Renal cortex interstitium (tissue), 11 donors: ENCODE data around the gene LYSMD3. TPM values are rescaled to one million over a fixed set of nuclear protein-coding genes. Genes with fewer than 3 reads are reported as not detected.
A peak's percentile ranks its signal among the peaks of the same experiment; 100 is the strongest.

ENCODE experiments used
- DNase-seq, 11 donors: peaks; one replicate each; pipeline ENCODE4 v3.0.0-alpha.2; 2013; ENCODE audit warnings: low read depth in 9 of 11, low spot score in 4 of 11; ENCODE audit errors: extremely low read depth in 1 of 11
- polyA plus RNA-seq, 3 donors: library from polyadenylated mRNA; unstranded; fragments of 120-200 nt; gene quantifications; one replicate each; pipeline ENCODE4 v1.2.1, GENCODE V29; 2013; ENCODE audit not compliant: insufficient read length in 3 of 3

Gene LYSMD3
- polyA plus RNA-seq, 3 donors, result 25.7 to 31.9 (median 30.8) TPM

DNA sequence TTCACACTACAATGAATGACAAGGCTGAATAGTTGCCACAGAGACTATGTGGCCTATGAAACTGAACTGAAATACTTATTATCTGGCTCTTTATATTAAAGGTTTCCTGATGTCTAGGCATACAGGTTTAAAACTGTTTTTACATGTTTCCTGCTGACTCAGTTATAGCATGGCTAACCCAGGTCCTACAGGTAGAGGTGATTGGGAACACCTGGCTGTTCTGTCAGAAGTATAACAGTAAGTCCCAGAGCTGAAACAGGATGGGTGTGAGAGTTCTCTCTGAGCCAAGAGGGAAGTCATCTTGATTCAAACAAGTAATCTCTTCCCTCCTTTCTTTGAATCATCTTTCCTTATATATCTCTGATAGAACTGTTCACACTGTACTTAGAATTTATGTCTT, 24.3 kb upstream of the LYSMD3 start:
- no peak for DNase-seq

DNA sequence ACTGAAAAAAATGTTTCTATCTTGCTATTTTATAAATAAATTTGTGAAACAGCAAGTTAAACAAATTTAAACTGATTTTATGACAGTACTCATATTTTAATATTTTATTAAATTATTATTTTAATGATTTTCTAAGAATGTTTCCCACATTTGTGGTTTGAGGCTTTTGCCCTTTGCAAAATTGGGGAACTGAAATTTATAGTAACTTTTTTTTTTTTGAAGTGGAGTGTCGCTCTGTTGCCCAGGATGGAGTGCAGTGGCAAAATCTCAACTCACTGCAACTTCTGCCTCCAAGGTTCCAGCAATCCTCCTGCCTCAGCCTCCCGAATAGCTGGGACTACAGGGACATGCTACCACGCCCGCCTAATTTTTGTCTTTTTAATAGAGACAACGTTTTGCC, 22.0 kb upstream of the LYSMD3 start:
- no peak for DNase-seq

DNA sequence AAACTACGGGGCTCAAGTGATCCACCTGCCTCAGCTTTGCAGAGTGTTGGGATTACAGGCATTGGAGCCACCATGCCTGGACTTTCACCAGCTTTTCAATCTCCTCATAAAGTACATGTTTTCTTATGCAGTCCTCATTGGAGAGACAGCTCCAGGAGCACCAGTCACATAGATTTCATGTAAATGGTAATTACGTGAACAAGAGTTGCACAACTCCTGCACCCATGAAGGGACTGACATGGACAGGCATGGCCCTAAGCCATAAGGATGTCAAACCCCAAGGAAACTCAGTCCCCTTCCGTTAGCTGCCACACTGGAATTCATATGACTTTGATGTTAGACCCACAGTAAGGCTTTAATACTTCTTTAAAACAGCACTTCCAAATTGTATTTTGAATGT, 21.6 kb upstream of the LYSMD3 start:
- DNase-seq, result no peak

DNA sequence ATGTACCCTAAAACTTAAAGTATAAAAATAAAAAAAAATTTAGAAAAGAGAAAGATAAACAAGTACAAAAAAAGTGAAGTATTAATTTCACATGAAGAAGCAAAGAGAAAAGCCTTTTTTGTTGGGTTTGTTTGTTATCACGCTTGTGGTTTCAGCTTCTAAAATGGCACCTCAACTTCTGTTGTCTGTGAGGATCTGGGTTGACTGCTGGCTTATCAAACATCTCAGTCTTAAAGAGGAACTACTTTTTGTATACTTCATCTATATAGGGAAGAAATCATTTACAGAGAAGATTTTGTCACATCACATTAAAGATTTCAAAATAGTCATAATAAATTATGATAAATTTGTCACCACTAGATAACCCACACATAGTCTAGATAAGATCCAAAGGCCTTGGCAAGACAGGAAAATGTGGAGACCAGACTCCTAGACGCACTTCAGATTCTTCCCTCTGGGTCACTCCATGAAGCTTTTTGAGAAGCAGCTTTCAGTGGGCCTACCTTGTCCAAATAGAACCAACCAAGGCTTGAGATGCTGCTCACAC, 20.4 kb upstream of the LYSMD3 start:
- DNase-seq, result no peak

DNA sequence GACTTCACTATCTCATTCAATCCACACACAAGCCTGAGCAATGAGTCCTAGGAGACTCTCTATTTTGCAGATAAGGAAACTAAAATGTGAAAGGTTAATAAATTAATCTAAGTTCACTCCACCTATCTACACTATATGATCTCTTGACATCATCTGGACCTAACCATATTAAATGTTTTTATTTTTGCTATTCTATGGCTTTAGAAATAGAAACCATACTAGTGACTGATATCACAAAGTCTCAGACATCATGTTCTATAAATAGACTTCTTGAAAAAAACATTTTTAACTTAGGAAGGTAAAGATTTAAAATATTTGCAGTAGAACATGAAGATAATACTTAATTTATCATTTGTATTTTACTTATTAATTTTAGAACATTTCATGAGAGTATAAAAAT, 19.8 kb upstream of the LYSMD3 start:
- DNase-seq, result no peak

DNA sequence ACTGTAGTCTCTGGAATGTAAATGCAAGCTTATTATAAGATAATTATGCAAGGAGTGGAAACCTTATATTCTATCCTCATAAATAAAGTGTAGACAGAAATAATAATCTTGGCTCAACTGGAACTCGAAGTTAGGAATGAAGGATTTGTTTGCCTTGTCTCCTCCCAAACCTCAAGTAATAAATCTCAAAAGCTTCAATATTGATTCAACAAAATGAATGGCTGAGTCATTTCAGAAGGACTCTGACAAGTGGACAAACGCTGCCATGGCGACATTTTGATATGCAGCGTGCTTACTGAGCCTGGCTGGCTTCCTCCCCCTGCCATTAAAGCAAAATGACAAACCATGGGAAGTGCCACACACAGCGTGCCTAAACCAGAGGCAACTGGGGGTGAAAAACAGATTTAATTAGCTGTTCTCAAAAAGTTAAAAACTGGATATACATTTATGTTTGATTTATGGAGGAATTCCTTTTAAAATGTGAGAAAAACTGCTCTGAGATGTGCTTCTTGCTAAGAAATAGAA, 18.7 kb upstream of the LYSMD3 start:
- DNase-seq, result peak in 1 of 11 donors; percentile 43

DNA sequence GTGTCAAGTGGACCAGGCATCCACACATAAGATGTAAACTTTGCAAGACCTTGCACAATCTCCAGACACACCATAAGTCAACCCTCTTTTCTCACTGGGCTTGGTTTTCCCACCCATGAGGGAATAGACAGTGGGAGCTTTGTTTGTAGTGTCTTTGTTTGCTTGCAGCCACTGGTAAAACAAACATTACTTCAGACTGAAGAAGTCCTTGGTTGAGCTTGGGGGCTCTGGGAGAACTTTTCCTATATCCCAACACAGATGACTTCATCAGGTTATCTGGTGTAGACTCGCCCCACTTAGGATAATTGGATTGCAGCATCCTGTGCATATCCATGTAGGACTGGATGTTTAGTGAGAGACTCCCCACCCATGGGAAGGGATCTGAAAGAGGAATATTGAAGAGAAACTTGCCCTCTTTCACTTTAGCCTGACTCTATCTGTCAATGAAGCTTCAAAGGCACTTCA, 17.7 kb upstream of the LYSMD3 start:
- DNase-seq, result no peak

DNA sequence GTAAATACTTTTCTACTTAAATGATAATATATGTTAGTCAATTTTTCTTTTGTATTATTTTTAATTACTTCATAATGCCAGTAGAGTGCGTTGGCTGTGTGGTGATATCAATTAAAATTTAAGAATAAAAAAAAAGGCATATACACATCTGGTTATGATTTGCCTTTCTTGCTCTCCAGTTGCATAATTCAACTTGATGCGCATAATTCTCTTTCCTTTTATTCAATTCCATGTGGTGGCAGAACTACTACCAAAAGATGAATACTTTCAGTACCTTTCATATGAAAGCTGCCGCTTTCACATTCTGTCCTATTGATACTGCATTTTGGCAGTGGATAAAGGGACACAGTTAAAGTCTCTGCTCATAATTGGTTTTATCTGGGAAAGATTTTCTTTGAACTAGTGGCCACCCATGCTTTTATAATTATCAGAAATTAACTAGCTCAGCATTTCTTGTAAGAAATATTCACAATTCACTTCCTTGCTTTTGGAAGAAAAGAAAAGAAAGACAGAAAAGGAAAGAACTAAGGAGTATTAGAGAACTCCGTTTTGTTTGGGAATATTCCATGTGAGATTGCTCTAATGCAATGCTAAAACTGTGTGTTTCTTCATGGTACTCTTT, 16.9 kb upstream of the LYSMD3 start:
- DNase-seq, result no peak

DNA sequence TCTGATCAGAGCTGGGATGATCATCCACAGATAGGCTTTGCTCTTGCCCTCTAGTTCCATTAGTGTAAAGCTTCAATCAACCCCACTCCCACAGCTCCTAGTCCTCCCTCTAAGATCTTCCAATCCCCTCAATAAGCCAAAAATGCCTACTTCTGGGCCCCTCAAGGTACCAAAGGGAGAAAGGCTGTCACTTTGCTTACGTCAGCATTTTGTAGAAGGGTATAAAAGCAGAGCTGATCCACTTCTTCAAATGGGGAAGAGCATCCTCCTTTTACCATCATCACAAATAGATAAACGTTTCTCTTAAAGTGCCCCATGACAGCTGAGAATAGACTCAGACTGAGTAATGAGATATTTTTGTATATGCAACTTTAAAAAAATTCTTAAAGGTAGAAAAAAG, 16.1 kb upstream of the LYSMD3 start:
- no peak for DNase-seq

DNA sequence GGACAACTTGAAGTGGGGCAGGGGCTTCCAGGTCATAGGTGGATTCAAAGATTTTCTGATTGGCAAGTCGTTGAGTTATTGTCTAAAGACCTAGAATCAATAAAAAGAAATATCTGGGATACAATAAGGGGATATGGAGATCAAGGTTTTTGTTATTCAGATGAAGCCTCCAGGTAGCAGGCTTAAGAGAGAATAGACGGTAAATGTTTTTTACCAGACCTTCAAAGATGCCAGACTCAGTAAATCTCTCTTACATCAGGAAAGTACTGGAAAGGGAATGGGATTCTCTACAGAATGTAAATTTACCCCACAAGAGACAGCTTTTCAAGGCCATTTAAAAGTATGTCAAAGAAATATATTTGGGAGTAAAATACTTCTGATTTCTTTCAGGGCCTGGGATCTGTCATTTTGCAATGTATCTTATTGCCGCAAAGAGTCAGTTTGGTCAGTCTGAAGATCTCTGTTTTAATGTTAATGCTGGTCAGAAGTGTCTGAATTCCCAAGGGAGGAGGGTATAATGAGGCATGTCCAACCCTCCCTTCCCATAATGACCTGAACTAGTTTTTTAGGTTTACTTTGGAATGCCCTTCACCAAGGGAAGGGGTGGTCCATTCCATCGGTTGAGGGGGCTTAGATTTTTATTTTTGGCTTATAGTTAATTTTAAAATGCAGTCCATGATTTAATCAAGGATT, 13.6 kb upstream of the LYSMD3 start:
- DNase-seq, result no peak

DNA sequence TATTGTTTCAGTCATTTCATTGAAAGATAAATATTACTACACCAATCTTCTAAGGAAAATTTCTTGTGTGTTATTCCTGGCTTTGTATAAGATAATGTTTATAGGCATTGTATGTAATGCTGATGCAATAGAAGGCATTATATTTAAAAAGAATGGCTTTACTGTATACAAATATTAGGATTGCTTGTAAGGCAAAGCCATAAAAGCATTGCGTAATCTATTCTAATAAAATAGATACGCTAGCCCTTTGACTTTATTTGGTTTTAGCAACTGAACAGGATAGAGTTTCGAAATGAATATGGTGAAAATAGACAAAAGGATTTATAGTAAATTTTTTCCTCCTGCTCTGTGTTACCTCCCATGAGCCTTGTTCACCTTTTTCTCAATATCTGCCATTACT, 5.5 kb upstream of the LYSMD3 start:
- DNase-seq, result no peak

DNA sequence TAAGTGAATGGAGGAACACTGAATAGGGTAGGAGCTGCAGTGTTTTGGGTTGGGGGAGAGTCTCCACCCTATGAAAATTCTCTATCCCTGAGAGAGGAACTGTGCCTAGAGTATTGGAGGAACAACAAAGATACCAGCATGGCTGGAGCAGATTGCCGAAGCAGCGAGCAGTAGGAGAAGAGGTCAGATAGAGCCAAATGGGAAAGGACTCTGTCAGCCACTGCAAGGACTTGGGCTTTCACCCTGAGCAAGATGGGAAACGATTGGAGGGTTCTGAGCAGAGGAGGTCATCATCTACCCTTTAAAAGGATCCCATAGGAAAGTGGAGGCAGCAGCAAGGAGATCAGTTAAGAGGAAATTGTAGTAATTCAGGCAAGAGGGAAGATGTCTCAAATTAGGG, 4.4 kb upstream of the LYSMD3 start:
- no peak for DNase-seq

DNA sequence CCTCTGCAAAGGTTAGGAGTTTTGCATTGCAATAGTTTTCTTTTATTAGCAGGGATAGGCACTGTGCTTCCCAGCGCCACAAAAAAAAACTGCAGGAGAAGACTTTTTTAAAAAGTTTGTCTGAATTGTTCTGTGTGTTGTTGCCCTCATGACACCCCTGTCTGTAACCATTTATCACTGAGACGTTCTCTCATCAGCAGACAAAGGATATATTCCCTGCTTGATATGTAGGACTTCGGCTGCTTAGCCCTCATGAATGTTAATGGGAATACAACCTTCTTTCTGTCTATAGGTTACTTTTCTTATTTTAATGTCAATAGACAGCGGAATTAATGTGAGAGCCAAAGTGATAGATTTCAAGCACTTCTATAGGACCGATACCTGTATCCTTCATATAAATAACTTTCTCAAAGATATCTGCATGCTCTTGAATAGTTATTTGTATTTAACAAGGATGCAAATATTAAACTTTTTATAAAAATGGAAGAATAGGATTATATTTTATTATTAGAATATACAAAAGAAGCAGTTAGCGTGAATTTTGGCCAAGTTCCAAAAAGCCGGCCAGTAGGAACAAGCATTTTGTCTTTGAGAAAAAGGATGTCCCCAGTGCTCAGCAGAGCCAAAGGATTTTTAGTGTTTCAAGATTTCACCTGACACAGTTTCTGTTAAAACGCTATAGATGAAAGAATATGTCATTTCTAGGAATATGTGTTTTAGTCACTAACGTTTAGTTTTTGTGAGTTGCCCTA, 1.5 kb upstream of the LYSMD3 start:
- no peak for DNase-seq

DNA sequence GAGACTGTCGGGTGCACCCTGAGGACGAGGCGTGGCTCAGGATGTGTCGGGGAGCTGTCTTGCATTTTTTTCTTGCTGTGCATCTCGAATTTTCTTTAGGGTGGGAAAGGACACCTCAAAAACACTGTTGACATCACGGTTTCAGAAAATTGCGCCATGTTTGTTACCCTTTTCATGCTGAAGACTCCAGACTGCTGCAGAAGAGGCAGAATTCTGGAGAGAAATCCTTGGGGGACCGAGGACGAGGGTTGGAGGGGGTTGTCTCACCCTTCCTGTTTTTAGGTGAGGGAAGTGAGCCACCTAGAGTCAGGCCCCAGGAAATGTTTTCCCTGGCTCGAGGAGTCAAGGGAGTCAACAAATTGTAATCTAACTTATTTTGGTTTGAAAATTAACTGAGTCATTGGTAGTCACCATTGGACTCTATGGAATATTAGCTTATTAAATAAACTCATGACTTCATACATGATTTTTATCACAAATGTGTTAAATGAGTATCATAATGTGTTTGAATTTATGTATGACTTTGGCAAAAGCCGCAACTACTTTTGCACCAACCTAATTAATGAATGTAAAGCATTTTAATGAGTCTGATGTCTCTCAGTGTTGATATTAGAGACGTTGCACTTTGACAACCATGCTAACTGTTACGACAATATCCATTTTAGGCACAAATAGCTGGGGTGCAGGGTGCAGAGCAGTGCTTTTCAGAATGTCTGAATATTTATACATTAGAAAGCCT, 724 bp upstream of the LYSMD3 start:
- peak; percentile 44 to 76 (median 70) for DNase-seq

DNA sequence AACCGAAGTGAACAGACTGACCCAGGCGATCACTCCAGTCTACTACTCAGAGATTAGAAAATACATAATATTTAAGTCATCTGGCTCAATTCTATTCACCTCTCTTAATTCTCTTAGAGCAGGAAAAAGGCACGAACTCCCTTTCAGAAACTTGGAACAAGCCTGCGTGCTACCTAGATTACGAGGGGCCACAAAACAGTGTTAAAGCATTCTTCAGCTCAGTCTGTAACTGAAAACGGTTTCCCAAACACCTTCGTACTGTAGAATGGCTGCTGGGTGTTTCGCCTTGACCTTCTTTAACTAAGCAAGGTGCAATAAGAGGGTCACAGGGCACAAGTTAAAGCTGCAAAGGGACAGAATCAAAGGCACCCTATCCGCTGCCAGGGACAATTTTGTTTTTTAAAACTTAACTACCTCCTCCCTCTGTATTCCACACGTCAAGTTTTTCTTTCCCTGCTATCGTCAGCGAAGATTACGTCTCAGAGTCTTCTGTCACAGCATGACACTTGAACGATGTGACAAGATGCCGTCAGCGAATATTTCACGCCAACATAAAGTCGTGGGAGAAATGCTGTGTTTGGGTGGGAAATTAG, 687 bp downstream of the LYSMD3 start:
- peak in 9 of 11 donors; percentile 6 to 31 (median 16) for DNase-seq

DNA sequence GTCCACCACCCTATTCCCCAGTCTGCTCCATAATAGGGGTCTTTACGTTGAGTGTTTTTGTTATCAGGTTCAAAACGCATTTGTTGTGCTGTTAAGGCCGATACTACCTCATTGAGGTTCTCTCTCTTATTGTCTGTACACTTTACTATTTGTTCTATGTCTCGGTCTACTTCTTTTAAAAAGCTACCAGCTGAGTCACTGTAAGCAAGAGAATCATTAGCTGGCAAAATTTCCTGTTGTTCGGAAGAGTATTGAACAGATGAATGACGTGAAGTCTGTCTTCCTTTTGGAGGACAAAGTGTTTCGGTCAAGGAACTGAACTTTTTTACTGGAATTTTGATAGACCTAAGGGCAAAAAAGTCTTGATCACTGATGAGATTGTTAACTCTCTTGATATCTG, 10.3 kb downstream of the LYSMD3 start:
- no peak for DNase-seq

DNA sequence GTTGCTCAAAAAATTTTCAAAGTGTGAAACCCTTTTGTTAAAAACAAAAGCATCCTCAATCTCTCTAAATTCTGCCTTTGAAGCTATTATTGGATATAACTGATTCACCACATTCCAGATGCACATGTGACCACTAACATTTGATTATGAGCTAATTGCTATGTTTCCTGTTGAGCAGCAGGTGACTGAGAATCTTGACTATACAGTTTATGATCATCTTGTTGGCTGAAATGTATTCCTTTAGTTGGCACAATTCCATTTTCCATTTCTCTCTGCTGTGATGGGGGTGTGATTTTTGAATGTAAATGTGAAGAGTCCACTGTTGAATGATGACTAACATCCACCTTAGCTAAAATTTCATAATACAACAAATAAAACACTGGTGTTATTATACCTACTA, 10.7 kb downstream of the LYSMD3 start:
- DNase-seq, result no peak

DNA sequence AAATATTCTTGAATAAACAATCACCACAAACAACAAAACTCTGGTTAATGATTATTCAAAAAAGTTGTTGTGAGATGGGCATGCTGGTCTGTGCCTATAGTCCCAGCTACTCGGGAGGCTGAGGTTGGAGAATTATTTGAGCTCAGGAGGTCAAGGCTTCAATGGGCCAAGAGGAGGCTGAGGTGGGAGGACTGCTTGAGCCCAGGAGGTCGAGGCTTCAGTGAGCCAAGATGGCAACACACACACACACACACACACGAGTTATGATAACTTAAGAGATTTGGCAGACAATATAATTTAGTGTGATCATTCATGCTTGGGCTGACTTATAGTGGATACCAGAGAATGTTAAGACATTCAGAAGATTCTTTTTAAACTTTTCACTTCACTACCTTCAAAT, 14.9 kb downstream of the LYSMD3 start:
- no peak for DNase-seq

DNA sequence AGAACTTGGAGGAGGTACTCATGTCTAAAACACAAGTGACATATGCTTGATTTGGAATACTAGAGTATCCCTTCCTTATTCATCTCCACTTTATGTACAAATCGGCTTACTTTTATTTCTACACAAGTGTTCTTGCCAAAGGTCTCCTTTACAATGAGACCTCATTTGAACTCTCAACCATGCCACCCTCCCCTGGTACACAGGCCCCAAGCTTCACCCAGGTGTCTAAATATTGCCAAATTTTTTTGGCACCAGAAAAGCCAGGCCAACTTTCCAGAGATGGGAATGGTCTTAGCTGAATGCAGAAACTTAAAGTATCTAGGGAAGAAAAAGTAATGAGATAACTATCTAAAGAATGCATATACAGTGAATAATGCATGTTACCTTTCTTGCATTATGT, 18.9 kb downstream of the LYSMD3 start:
- DNase-seq, result no peak
